AG10803 (cell line): ENCODE measurements around the gene KCNK5.

Experiments
- DNase-seq: peaks from one replicate; pipeline ENCODE4 v3.0.0; 2010; ENCODE audit warnings: low read depth
- H3K4me3 ChIP-seq: 2 replicates; pipeline ENCODE4 v1.5.1; 2011; ENCODE audit warnings: mild to moderate bottlenecking, low read length, control low read depth
- CTCF ChIP-seq: conservative IDR thresholded peaks from 2 replicates; pipeline ENCODE4 v1.5.1; 2011; ENCODE audit warnings: mild to moderate bottlenecking, low read length, control low read depth, inconsistent platforms

Gene KCNK5

GRCh38 chr6:39217177-39217864 is 12.0 kb downstream of the KCNK5 start:
- no peak overlapping the region for H3K4me3 ChIP-seq
- TF ChIP-seq CTCF, result no peak
- no peak for DNase-seq

- H3K4me3 ChIP-seq, result no peak overlapping the region
- no peak for DNase-seq
- TF ChIP-seq CTCF, result no peak
Observed at GRCh38 chr6:39215640-39216158, 13.6 kb downstream of the KCNK5 start.

- no peak for TF ChIP-seq CTCF
- DNase-seq, result no peak
- no peak overlapping the region for H3K4me3 ChIP-seq
Observed at GRCh38 chr6:39214846-39215639, 14.2 kb downstream of the KCNK5 start.

- H3K4me3 ChIP-seq, result no peak overlapping the region
- TF ChIP-seq CTCF, result no peak
- no peak for DNase-seq
Observed at GRCh38 chr6:39214120-39214813, 15.0 kb downstream of the KCNK5 start.

- TF ChIP-seq CTCF, result no peak
Observed at GRCh38 chr6:39213195-39213920, 15.9 kb downstream of the KCNK5 start.

GRCh38 chr6:39211183-39211582 is 18.1 kb downstream of the KCNK5 start:
- DNase-seq, result no peak
- TF ChIP-seq CTCF, result no peak
- H3K4me3 ChIP-seq, result no peak overlapping the region

More at GRCh38 chr6:39213195-39213920, 15.9 kb downstream of the KCNK5 start:
- DNase-seq, result no peak
- no peak overlapping the region for H3K4me3 ChIP-seq
